ENCODE measurements around the gene LRRC74B. TPM values are rescaled to one million over a fixed set of nuclear protein-coding genes. Genes with fewer than 3 reads are reported as not detected.

Gene LRRC74B
- total and polyA plus RNA-seq, 2 of the 4 experiments (the other 2 are of a cell fraction): not detected

DNA sequence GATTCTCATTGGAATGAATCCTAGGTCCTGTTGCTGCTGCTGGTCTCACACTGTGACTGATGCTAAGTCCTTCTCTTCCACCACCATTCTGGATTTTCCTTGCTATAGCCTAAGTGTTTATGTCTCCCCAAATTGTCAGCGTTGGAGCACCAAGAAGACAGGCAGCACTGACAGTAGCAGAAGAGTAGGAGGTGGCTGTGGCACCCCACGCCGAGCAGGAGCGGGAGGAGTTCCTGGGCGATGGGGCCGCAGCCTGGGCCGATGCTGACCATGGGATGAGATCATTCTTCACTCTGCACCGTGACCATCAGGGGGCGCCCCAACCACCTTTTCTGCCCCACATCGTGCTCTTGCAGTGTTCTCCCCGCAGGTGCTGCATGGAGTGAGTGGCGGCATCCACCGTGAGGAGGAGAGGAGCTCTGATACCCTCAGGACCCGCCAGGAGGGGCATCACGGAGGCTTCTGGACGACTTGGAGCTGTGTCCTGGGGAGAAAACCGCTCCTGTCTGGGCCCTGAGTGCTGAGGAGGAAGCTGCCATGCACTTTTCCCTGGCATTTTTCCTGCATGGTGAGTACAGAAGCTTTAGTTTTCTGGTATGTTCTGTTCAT lies 57.0 kb downstream of the LRRC74B start:
- ChIA-PET POLR2A (ENCODE audit: unreplicated experiment) (no interaction called here), CTCF (no interaction called here)
- H2AK5ac ChIP-seq (ENCODE audit: low read depth, low read length): peak overlapping the region; percentile 68; the same call in 1 of the 2 replicates
- peak overlapping the region; percentile 68 for H2AK9ac ChIP-seq (replicated peaks; ENCODE audit: low read depth, low read length, poor library complexity)
- dilution Hi-C loops (cut with HindIII; ENCODE audit: low sequenced_read_pairs, unreplicated experiment): no loop called here
- H4K20me1 ChIP-seq (ENCODE audit: insufficient read depth, low read length): no peaks in the 10 kb centered on the region
- peak; percentile 80 for ATAC-seq (ENCODE audit: low read depth)
- H2BK20ac ChIP-seq (ENCODE audit: low read depth, low read length): peak overlapping the region; percentile 22; the same call in 1 of the 2 replicates
- H3K36me3 ChIP-seq (ENCODE audit: control insufficient read depth, insufficient read depth, low read length): no peaks in the 10 kb centered on the region
- H3K18ac ChIP-seq (ENCODE audit: low read depth, low read length): no peak overlapping the region
- H3K4me3 ChIP-seq (ENCODE audit: insufficient read depth, low read depth, low read length): no peak overlapping the region
- H2BK120ac ChIP-seq (ENCODE audit: low read depth, low read length): peak overlapping the region; percentile 57; the same call in 1 of the 2 replicates
- BruUV-seq (replicated peaks): no TSS peak
- no peak overlapping the region for H2BK5ac ChIP-seq (ENCODE audit: low read depth, low read length, poor library complexity, severe bottlenecking)
- H3K56ac ChIP-seq (ENCODE audit: extremely low read depth, insufficient read depth, low read length): no peak overlapping the region
- H3K27ac ChIP-seq (ENCODE audit: insufficient read depth, low read length): no peak overlapping the region
- peak overlapping the region in 1 of 2 experiments; percentile 53; a peak in 1 of 4 replicates for H4K8ac ChIP-seq (ENCODE audit: low read depth in 2 of 2, low read length in 2 of 2)
- peak; percentile 48 for TF ChIP-seq RAD21 (IDR thresholded peaks at IDR 0.05; ENCODE audit: low read length)
- TF ChIP-seq NFE2L2 (IDR thresholded peaks at IDR 0.05; ENCODE audit: low read depth, low read length): no peak
- 0 out of 2 replicates have a peak, but pooled peaks have one; percentile 13 for TF ChIP-seq SMC3 (IDR thresholded peaks at IDR 0.05; ENCODE audit: low read depth, low read length)
- no peak for TF ChIP-seq MAFK (IDR thresholded peaks at IDR 0.05; ENCODE audit: low read depth, low read length)
- peak; percentile 57 for TF ChIP-seq CTCF (conservative IDR thresholded peaks at IDR 0.05; ENCODE audit: low read depth, low read length)
- H3K9me1 ChIP-seq (ENCODE audit: insufficient read depth, low read length): peaks cover 4% of the 10 kb centered on the region; the same call in 1 of the 2 replicates
- WGBS, 2 experiments (ENCODE audit: extremely low coverage in 2 of 2, insufficient read length in 1 of 2): 8% methylated on average over 6 of the region's 17 CpGs; no CpG with 5 or more reads in 1 of the 2 experiments
- peaks cover 3% of the 10 kb centered on the region; the same call in 1 of the 2 replicates for H3K27me3 ChIP-seq (ENCODE audit: control insufficient read depth, insufficient read depth, low read length)
- H4K91ac ChIP-seq (ENCODE audit: insufficient read depth, low read depth, low read length): no peak overlapping the region
- no peaks in the 10 kb centered on the region for H3K79me1 ChIP-seq (ENCODE audit: low read depth in 1 of 2, low read length in 2 of 2)
- no peak overlapping the region for H3K4me2 ChIP-seq (ENCODE audit: low read depth, low read length)
- intact Hi-C loops (cut with micrococcal nuclease): no loop called here
- H4K5ac ChIP-seq (ENCODE audit: low read depth, low read length): no peak overlapping the region
- H3K4ac ChIP-seq (ENCODE audit: low read depth, low read length): no peak overlapping the region; the same call in 1 of the 2 replicates
- peak overlapping the region; percentile 28; the same call in 1 of the 2 replicates for H3K14ac ChIP-seq (replicated peaks; ENCODE audit: low read depth, low read length)
- in situ Hi-C loops (cut with MboI; ENCODE audit: low sequenced_read_pairs): no loop called here
- no peak overlapping the region for H3K23ac ChIP-seq (ENCODE audit: low read depth, low read length)
- no peaks in the 10 kb centered on the region for H3K9me3 ChIP-seq (ENCODE audit: control insufficient read depth, insufficient read depth, low read length)
- DNase-seq: peak; percentile 37
- no peak overlapping the region; the same call in 2 of the 3 replicates for H2BK15ac ChIP-seq (ENCODE audit: low read depth, low read length)
- no peak overlapping the region for H3K9ac ChIP-seq (ENCODE audit: low read depth, low read length)
- peak overlapping the region; percentile 85 for H2AFZ ChIP-seq (replicated peaks; ENCODE audit: low read length, poor library complexity)
- H3K4me1 ChIP-seq (ENCODE audit: control insufficient read depth, insufficient read depth, low read length): peaks cover 10% of the 10 kb centered on the region

Measured in IMR-90 (cell line).